ENCODE data around the gene GTF2F1. TPM values are rescaled to one million over a fixed set of nuclear protein-coding genes. Genes with fewer than 3 reads are reported as not detected.

GTF2F1 gene
- total RNA-seq, 6 experiments from 2014 or later = 12.8 to 22.7 (median 19.8) TPM

- H3K4me1 ChIP-seq = no peaks in the 10 kb centered on the region
- DNase-seq (no peak), ATAC-seq (no peak)
- H3K27ac ChIP-seq = no peak overlapping the region
- no peaks in the 10 kb centered on the region for H3K9me3 ChIP-seq
- no peak overlapping the region for H3K4me3 ChIP-seq
- no peaks in the 10 kb centered on the region for H3K27me3 ChIP-seq
- WGBS (ENCODE audit: insufficient coverage, low coverage, low lambda C conversion rate, missing lambda C conversion rate) = 72% methylated on average over 4 of the region's 6 CpGs
- intact Hi-C loops (cut with DNase I) = no loop called here
- TF ChIP-seq POLR2A (IDR thresholded peaks at IDR 0.05) = no peak
- no peak for TF ChIP-seq CTCF (IDR thresholded peaks at IDR 0.05)
- H3K36me3 ChIP-seq = peaks cover 0 to 48% (median 22%) of the 10 kb centered on the region in 4 donors
Observed at GRCh38 chr19:6378041-6378440, 14.9 kb downstream of the GTF2F1 start.

- H3K4me3 ChIP-seq = no peak overlapping the region
- TF ChIP-seq CTCF (IDR thresholded peaks at IDR 0.05) (no peak), POLR2A (IDR thresholded peaks at IDR 0.05) (no peak)
- peaks cover 0 to 5% (median 3%) of the 10 kb centered on the region in 4 donors for H3K4me1 ChIP-seq
- no peaks in the 10 kb centered on the region for H3K27me3 ChIP-seq
- no peaks in the 10 kb centered on the region for H3K9me3 ChIP-seq
- intact Hi-C loops (cut with DNase I) = no loop called here
- peaks cover 0 to 34% (median 15%) of the 10 kb centered on the region in 4 donors for H3K36me3 ChIP-seq
- ATAC-seq = no peak
- DNase-seq = no peak
- no peak overlapping the region for H3K27ac ChIP-seq
- WGBS (ENCODE audit: insufficient coverage, low coverage, low lambda C conversion rate, missing lambda C conversion rate) = 84% methylated on average over 14 of the region's 19 CpGs
Observed at GRCh38 chr19:6376512-6377190, 16.3 kb downstream of the GTF2F1 start.

- Histone ChIP-seq H3K27ac (no peak within 1 kb of the TSS), H3K36me3 (peaks cover 0 to 23% (median 8%) of the 10 kb centered on the region in 4 donors), H3K27me3 (no peaks in the 10 kb centered on the region), H3K9me3 (no peaks in the 10 kb centered on the region), H3K4me3 (no peak within 1 kb of the TSS), H3K4me1 (peaks cover 0 to 7% (median 3%) of the 10 kb centered on the region in 4 donors)
- TF ChIP-seq CTCF (IDR thresholded peaks at IDR 0.05) = no peak
- TF ChIP-seq POLR2A (IDR thresholded peaks at IDR 0.05) = no peak
- peak in 1 of 3 donors; percentile 29 for DNase-seq
- ATAC-seq = no peak
- WGBS (ENCODE audit: insufficient coverage, low coverage, low lambda C conversion rate, missing lambda C conversion rate) = 83% methylated on average over 1 of the region's 25 CpGs
- intact Hi-C loops (cut with DNase I) = no loop called here
Observed at GRCh38 chr19:6375411-6376010, 17.5 kb downstream of the GTF2F1 start, which contains the start of gene PSPN. Gene PSPN (minus strand): TSS chr19:6375933. CDS start chr19:6375849, 84 bp downstream.

- intact Hi-C loops (cut with DNase I) = no loop called here
- H3K4me3 ChIP-seq = no peak overlapping the region
- no peak overlapping the region for H3K27ac ChIP-seq
Observed at GRCh38 chr19:6374711-6375410, 18.1 kb downstream of the GTF2F1 start.

More at GRCh38 chr19:6374711-6375410, 18.1 kb downstream of the GTF2F1 start:
- H3K9me3 ChIP-seq = no peaks in the 10 kb centered on the region
- TF ChIP-seq POLR2A (IDR thresholded peaks at IDR 0.05) = no peak
- no peak for TF ChIP-seq CTCF (IDR thresholded peaks at IDR 0.05)
- H3K4me1 ChIP-seq = peaks cover 0 to 7% (median 3%) of the 10 kb centered on the region in 4 donors
- WGBS (ENCODE audit: insufficient coverage, low coverage, low lambda C conversion rate, missing lambda C conversion rate) = no CpG with 5 or more reads among the region's 29 CpGs
- DNase-seq = peak in 1 of 3 donors; percentile 25
- peaks cover 0 to 16% (median 3%) of the 10 kb centered on the region in 4 donors for H3K36me3 ChIP-seq
- no peak for ATAC-seq
- H3K27me3 ChIP-seq = no peaks in the 10 kb centered on the region

Measured in right lobe of liver (tissue), 6 donors.